HG02610 (cell line): ENCODE data around the gene ACTR5.

Experiments
- ATAC-seq: cut with Tn5 transposase; IDR thresholded peaks from one replicate; pipeline ENCODE4 v1.9.1; 2021; ENCODE audit warnings: mild to moderate bottlenecking, moderate library complexity; ENCODE audit not compliant: unreplicated experiment

Gene ACTR5

GRCh38 chr20:38748097-38748860 is at the start of gene ACTR5:
ACTR5 (plus strand) TSS chr20:38748460; CDS start chr20:38748479, 19 bp downstream.
- ATAC-seq = peak; percentile 91

GRCh38 chr20:38698541-38698940 is 49.7 kb upstream of the ACTR5 start:
- no peak for ATAC-seq

GRCh38 chr20:38700141-38700540 is 48.1 kb upstream of the ACTR5 start:
- ATAC-seq = no peak

- no peak for ATAC-seq
Measured at GRCh38 chr20:38700926-38701325, 47.3 kb upstream of the ACTR5 start.

GRCh38 chr20:38703526-38703925 is 44.7 kb upstream of the ACTR5 start:
- ATAC-seq = no peak

GRCh38 chr20:38704136-38704535 is 44.1 kb upstream of the ACTR5 start:
- no peak for ATAC-seq

GRCh38 chr20:38706509-38706908 is 41.8 kb upstream of the ACTR5 start:
- no peak for ATAC-seq

GRCh38 chr20:38714308-38714707 is 34.0 kb upstream of the ACTR5 start:
- no peak for ATAC-seq

- no peak for ATAC-seq
Measured at GRCh38 chr20:38715646-38716045, 32.6 kb upstream of the ACTR5 start.

GRCh38 chr20:38722683-38723016 is 25.6 kb upstream of the ACTR5 start:
- no peak for ATAC-seq

GRCh38 chr20:38723017-38723847 is 25.0 kb upstream of the ACTR5 start:
- ATAC-seq = no peak

- ATAC-seq = no peak
Measured at GRCh38 chr20:38723848-38724625, 24.2 kb upstream of the ACTR5 start, which contains the start of gene SLC32A1. SLC32A1 (plus strand) TSS chr20:38724486; CDS start chr20:38724725, 239 bp downstream.

- no peak for ATAC-seq
Measured at GRCh38 chr20:38724626-38725147, 23.6 kb upstream of the ACTR5 start.

GRCh38 chr20:38725148-38725901 is 22.9 kb upstream of the ACTR5 start:
- ATAC-seq = no peak

GRCh38 chr20:38725931-38726803 is 22.1 kb upstream of the ACTR5 start:
- no peak for ATAC-seq

GRCh38 chr20:38726804-38727606 is 21.3 kb upstream of the ACTR5 start:
- no peak for ATAC-seq

GRCh38 chr20:38727607-38728190 is 20.6 kb upstream of the ACTR5 start:
- ATAC-seq = no peak

GRCh38 chr20:38728191-38728781 is 20.0 kb upstream of the ACTR5 start:
- no peak for ATAC-seq
